ENCODE measurements around the gene SLC31A1.
"Not testable (repeated sequence)": the region's sequence is repeated elsewhere in the genome, so short reads cannot be mapped to it uniquely, and the experiment has no call there.

Gene SLC31A1

DNA sequence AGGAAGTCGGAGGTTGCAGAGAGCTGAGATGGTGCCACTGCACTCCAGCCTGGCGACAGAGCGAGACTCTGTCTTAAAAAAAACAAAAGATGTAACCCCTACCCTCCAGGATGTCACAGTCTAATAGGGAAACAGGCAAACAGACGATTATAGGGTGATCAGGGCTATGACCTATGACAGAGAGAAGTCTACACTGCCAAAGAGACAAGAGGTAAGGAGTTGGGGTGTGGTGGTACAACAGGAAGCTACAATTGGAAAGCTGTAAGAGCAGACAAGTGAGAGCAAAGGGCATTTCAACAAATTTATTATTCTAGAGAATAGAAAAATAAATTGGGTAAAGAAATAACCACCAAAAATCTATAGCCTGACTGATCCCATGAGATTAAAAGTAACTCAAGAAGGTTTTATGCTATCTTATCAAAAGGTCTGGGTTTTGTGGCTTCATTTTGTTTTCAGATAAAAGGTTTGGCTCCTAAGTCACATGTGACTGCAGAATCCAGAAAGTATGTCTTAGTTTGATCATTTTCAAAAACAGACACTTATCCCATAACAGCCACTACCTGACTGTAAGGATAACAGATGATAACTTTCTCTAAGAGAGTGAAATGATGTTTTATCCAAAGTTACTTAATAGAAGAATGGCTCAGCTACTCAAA, 46.7 kb downstream of the SLC31A1 start:
- DNase-seq: no peak

GRCh38 chr9:113269355-113269754, 48.0 kb downstream of the SLC31A1 start:
- no peak for DNase-seq

DNA sequence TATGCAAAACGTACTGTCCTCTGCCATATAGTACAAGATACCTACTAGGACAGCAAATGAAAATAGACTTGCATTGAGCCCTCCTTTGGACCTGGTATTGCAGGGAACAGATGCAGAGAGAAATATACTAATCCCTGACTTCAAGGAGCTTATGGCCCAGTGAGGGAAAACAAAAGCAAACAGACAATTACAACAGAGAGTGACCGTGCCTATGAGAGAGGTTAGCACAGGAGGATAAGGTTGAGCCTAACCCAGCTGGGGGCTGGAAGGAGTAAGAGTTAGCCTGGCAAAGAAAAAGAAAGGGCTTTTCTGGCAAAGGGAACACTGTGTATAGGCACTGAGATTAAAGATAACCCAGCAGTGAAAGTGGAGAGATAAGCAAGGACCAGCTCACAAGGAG, 48.5 kb downstream of the SLC31A1 start:
- DNase-seq: no peak

- DNase-seq: peak; percentile 61
Observed at GRCh38 chr9:113274474-113275156, 53.3 kb downstream of the SLC31A1 start.

DNA sequence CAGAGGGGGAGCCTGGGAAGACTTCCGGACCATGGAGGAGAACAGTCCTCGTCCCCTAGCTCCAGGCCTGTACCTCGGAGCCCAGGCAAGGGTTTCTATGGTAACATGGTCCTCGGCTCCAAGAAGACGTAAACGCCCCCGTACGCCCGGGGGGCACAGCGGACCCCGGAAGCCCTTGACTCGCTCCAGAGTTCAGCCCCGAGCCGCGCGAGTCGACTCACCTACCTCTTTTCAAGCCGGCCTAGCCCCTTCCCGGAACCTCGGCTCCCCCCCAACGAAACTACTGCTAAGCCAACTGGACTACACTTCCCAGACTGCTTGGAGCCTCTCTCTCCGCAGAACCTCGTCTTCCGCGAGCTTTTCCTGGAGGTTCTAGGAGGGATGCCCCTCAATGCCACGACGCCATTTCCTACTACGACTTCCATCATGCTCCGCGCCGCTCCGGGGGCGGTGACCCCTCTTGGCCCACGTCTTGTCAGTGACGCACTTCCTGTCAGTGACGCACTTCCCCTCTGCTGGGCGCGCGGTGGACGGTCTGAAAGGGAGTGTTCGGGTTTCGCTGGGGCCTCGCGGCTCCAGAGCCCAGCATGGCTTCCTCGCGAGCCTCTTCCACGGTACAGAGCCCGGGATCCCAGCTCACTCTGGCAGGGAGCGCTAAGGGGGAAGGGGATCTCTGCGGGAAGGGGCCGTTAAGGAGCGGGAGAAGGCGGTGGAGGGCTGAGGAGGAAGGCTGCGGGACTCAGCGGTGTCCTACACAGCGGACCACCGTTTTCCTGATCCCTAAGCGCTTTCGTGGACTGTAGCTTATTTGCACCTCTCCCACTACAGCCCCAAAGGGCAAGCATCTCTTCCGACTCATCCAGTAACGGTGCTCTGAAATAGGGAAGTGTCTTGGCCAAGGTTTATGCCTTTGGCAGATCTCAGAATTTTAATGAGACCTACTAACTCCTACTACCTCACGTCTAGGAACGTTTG, 54.1 kb downstream of the SLC31A1 start, which contains the start of the genes CDC26 and PRPF4:
Gene CDC26, minus strand, starts transcription at position 416 of the 975 bp plus-strand sequence. CDS start 3,065 bp downstream, outside the sequence.
Gene PRPF4, plus strand, starts transcription at position 502 of the 975 bp plus-strand sequence. Its CDS starts 86 bp downstream, at position 588.
- DNase-seq: peak; percentile 99

DNA sequence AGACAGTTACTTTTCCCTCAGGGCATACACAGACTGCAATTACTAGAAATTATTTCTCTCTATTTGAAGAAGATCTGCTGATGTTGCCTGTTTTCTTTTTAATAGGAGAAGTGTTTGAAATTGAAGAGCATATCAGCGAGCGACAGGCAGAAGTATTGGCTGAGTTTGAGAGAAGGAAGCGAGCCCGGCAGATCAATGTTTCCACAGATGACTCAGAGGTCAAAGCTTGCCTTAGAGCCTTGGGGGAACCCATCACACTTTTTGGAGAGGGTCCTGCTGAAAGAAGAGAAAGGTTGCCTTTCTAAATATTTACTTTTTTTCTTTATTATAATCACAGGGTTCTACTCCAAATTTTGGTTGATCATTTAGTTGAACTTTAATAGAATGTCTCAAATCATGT, 57.5 kb downstream of the SLC31A1 start:
- no peak for DNase-seq

DNA sequence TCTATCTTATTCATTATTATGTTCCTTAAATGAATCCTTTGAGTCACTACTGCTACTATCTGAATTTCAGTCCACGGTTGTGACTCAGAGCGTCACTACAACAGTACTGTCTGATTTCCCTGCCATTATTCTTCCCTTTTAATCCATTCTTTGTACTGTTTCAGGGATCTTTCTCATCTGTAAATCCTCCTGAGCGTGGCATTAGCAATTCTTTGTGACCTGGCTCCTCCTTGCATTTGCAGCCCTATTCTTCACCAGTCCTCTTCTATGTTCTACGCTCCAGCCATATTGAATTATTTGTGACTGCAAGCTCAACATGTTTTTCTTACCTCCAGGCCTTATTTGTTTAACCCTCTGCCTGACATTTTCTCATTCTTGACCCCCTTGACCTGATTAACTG, 60.0 kb downstream of the SLC31A1 start:
- no peak for DNase-seq

DNA sequence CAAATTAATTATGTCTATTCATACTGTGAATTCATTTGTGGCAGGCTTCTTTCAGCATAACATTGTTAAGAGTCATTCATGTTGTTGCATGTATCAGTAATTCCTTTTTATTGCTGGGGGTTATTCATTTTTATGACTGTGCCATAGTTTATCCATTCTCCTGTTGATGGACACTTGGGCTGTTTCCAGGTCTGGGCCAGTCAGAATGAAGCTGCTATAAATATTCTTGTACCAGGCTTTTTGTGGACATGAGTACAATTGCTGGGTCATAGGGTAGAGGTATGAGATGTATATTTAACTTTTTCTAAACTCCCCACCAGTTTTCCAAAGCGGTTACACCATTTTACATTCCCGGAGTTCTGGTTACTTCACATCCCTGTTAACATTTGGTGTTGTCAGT, 67.7 kb downstream of the SLC31A1 start:
- no peak for DNase-seq

- no peak for DNase-seq
Observed at GRCh38 chr9:113290052-113290607, 68.8 kb downstream of the SLC31A1 start.

DNA sequence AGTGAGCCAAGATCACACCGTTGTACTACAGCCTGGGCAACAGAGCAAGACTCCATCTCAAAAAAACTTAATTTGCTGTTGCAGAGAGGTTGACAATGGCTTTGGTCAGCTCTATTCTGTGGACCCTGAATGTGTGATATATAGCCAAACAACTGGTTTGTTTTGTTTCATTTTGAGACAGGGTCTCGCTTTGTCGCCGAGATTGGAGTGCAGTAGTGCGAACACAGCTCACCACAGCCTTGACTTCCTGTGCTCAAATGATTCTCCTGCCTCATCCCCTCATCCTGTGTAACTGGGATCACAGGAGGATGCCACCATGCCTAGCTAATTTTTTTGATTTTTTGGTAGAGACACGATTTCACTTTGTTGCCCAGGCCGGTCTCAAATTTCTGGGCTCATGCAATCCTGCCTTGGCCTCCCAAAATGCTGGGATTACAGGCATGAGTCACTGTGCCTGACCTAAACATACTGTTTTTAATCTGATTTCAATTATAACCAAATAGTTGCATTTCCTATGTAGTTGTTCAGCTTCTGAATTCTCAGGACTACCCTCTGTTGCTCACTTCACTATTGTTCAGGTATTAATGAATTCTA, 72.0 kb downstream of the SLC31A1 start:
- peak; percentile 63 for DNase-seq

- not testable (repeated sequence) for DNase-seq
Observed at GRCh38 chr9:113296247-113296646, 74.9 kb downstream of the SLC31A1 start.

- DNase-seq: no peak
Observed at GRCh38 chr9:113296796-113297558, 75.6 kb downstream of the SLC31A1 start.

DNA sequence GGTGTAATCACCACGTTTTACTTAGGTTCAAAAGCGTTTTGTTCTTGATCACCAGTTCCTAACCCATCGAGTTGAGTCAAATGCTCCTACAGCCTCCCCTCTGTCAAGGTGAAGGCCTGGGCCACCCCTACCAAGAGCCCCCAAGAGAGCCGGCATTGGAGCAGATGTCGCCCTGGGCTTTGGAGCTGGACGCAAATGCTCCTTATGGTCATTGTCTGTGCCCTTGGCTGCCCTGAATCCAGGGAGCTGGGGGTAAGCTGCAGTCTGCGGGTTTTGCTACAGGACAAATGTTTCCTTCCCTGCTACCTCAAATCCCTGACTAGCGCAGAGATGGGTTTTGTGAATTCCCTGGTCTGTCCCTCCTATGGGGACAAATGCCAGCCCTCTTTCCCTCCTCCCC, 77.0 kb downstream of the SLC31A1 start:
- DNase-seq: no peak

- no peak for DNase-seq
Observed at GRCh38 chr9:113298924-113299770, 77.8 kb downstream of the SLC31A1 start.

GRCh38 chr9:113299800-113300292, 78.5 kb downstream of the SLC31A1 start:
- DNase-seq: peak; percentile 35

- peak; percentile 15 for DNase-seq
Observed at GRCh38 chr9:113301548-113301947, 80.2 kb downstream of the SLC31A1 start.

- no peak for DNase-seq
Observed at GRCh38 chr9:113302792-113303418, 81.6 kb downstream of the SLC31A1 start, which contains the start of gene RNF183. Gene RNF183 (minus strand): TSS chr9:113303376. CDS start chr9:113298184, 5,192 bp downstream.

DNA sequence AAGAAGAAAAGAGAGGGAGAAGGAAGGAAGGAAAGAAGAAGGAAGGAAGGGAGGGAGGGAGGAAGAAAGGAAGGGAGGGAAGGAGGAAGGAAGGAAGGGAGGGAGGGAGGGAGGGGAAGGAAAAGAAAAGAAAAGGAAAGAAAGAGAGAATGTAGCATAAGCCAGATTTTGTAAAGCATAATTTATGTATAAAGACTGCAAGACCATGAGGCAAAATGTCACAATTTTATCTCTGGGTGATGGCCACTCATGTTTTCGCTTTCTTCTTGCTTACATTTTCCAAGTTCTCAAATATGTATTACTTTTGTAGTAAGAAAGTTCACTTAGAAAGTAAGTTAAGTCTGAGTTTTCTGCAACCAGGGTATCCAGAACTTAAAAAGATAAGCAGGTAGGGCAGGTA, 85.2 kb downstream of the SLC31A1 start:
- no peak for DNase-seq

GRCh38 chr9:113307396-113307975, 86.1 kb downstream of the SLC31A1 start:
- DNase-seq: no peak

All from fibroblast of skin of right biceps (primary cell).